ENCODE results near the gene RB1. TPM values are rescaled to one million over a fixed set of nuclear protein-coding genes. Genes with fewer than 3 reads are reported as not detected.

Gene RB1
- total and polyA plus RNA-seq, 2 donors (not counting 1 experiment from before 2014, with no cell fraction given) = 24.0 to 70.4 TPM

- H3K4me3 Mint-ChIP-seq = no peak overlapping the region
- peaks cover 13% of the 10 kb centered on the region for H3K4me1 Mint-ChIP-seq
- DNase-seq (no peak), ATAC-seq (ENCODE audit: low read depth) (no peak)
- Histone ChIP-seq H3K27me3 (replicated peaks in 1 of 4; ENCODE audit: control extremely low read depth in 1 of 4, control insufficient read depth in 3 of 4, insufficient read depth in 4 of 4, low read length in 3 of 4) (no peaks in the 10 kb centered on the region), H3K36me3 (replicated peaks in 1 of 2; ENCODE audit: control extremely low read depth in 1 of 2, control insufficient read depth in 1 of 2, extremely low read depth in 1 of 2, insufficient read depth in 2 of 2, low read length in 1 of 2) (peaks cover 16 to 86% of the 10 kb centered on the region in 2 experiments), H3K79me2 (ENCODE audit: control insufficient read depth, insufficient read depth, low read length) (peaks cover 27% of the 10 kb centered on the region), H3K4me1 (ENCODE audit: control insufficient read depth in 2 of 2, insufficient read depth in 2 of 2, low read length in 2 of 2) (peaks cover 10% of the 10 kb centered on the region in 2 donors), H4K20me1 (ENCODE audit: control insufficient read depth, insufficient read depth, low read length, poor library complexity, severe bottlenecking) (peaks cover 14% of the 10 kb centered on the region), H3K27ac (ENCODE audit: low read length in 2 of 2) (no peak overlapping the region), H2AFZ (ENCODE audit: insufficient read depth, low read depth, low read length, poor library complexity, severe bottlenecking) (no peak overlapping the region), H3K9ac (ENCODE audit: low read length) (no peak overlapping the region), H3K4me3 (ENCODE audit: control extremely low read depth in 1 of 5, extremely low read depth in 1 of 5, insufficient read depth in 1 of 5, low read depth in 2 of 5, low read length in 4 of 5) (no peak overlapping the region), H3K9me3 (ENCODE audit: control extremely low read depth in 1 of 3, control insufficient read depth in 2 of 3, insufficient read depth in 1 of 3, low read length in 2 of 3) (peaks cover 0 to 1% (median 0%) of the 10 kb centered on the region in 3 donors), H3K4me2 (replicated peaks; ENCODE audit: low read depth, low read length, poor library complexity, severe bottlenecking) (no peak overlapping the region)
- intact Hi-C loops (cut with micrococcal nuclease) = no loop called here
- no peaks in the 10 kb centered on the region for H3K9me3 Mint-ChIP-seq (ENCODE audit: insufficient read depth)
- ChIA-PET POLR2A (no interaction called here), CTCF (no interaction called here)
- no peaks in the 10 kb centered on the region for H3K27me3 Mint-ChIP-seq
- no CpG with 5 or more reads among the region's 3 CpGs for WGBS (ENCODE audit: insufficient coverage)
- no peak overlapping the region for H3K27ac Mint-ChIP-seq
- no peak for TF ChIP-seq EZH2 (IDR thresholded peaks at IDR 0.05; ENCODE audit: borderline replicate concordance, insufficient read depth, low read depth, low read length, poor library complexity, severe bottlenecking)
- no peak for TF ChIP-seq CTCF (IDR thresholded peaks at IDR 0.05)
Observed at GRCh38 chr13:48258430-48258829, 45.1 kb upstream of the RB1 start.

- POLR2A ChIA-PET = no interaction called here
- intact Hi-C loops (cut with micrococcal nuclease) = no loop called here
- peaks cover 8% of the 10 kb centered on the region for H4K20me1 ChIP-seq (ENCODE audit: control insufficient read depth, insufficient read depth, low read length, poor library complexity, severe bottlenecking)
Observed at GRCh38 chr13:48260970-48261369, 42.6 kb upstream of the RB1 start.

More at GRCh38 chr13:48260970-48261369, 42.6 kb upstream of the RB1 start:
- H3K79me2 ChIP-seq (ENCODE audit: control insufficient read depth, insufficient read depth, low read length) = peaks cover 20% of the 10 kb centered on the region
- Mint-ChIP-seq H3K9me3 (ENCODE audit: insufficient read depth) (no peaks in the 10 kb centered on the region), H3K27ac (no peak overlapping the region), H3K4me3 (no peak overlapping the region), H3K27me3 (no peaks in the 10 kb centered on the region), H3K4me1 (peaks cover 32% of the 10 kb centered on the region)
- peaks cover 0 to 1% (median 0%) of the 10 kb centered on the region in 3 donors for H3K9me3 ChIP-seq (ENCODE audit: control extremely low read depth in 1 of 3, control insufficient read depth in 2 of 3, insufficient read depth in 1 of 3, low read length in 2 of 3)
- TF ChIP-seq EZH2 (IDR thresholded peaks at IDR 0.05; ENCODE audit: borderline replicate concordance, insufficient read depth, low read depth, low read length, poor library complexity, severe bottlenecking) = no peak
- no peak for TF ChIP-seq CTCF (IDR thresholded peaks at IDR 0.05)
- H3K4me3 ChIP-seq (ENCODE audit: control extremely low read depth in 1 of 5, extremely low read depth in 1 of 5, insufficient read depth in 1 of 5, low read depth in 2 of 5, low read length in 4 of 5) = no peak overlapping the region
- no peaks in the 10 kb centered on the region for H3K27me3 ChIP-seq (replicated peaks in 1 of 4; ENCODE audit: control extremely low read depth in 1 of 4, control insufficient read depth in 3 of 4, insufficient read depth in 4 of 4, low read length in 3 of 4)
- H2AFZ ChIP-seq (ENCODE audit: insufficient read depth, low read depth, low read length, poor library complexity, severe bottlenecking) = no peak overlapping the region
- no CpG with 5 or more reads among the region's 4 CpGs for WGBS (ENCODE audit: insufficient coverage)
- H3K4me2 ChIP-seq (replicated peaks; ENCODE audit: low read depth, low read length, poor library complexity, severe bottlenecking) = no peak overlapping the region
- H3K4me1 ChIP-seq (ENCODE audit: control insufficient read depth in 2 of 2, insufficient read depth in 2 of 2, low read length in 2 of 2) = peaks cover 33 to 35% of the 10 kb centered on the region in 2 donors
- no peak overlapping the region for H3K9ac ChIP-seq (ENCODE audit: low read length)
- DNase-seq (no peak), ATAC-seq (ENCODE audit: low read depth) (no peak)
- H3K36me3 ChIP-seq (replicated peaks in 1 of 2; ENCODE audit: control extremely low read depth in 1 of 2, control insufficient read depth in 1 of 2, extremely low read depth in 1 of 2, insufficient read depth in 2 of 2, low read length in 1 of 2) = peaks cover 10 to 64% of the 10 kb centered on the region in 2 experiments
- CTCF ChIA-PET = no interaction called here
- H3K27ac ChIP-seq (ENCODE audit: low read length in 2 of 2) = no peak overlapping the region

All from B cell (primary cell).